Mesothelial cell of epicardium (in vitro differentiated cells): ENCODE measurements around the gene RANBP1. TPM values are rescaled to one million over a fixed set of nuclear protein-coding genes. Genes with fewer than 3 reads are reported as not detected.

Source experiments
- DNase-seq, 2 experiments: peaks; one replicate each; pipeline ENCODE4 v3.0.0; 2021; ENCODE audit warnings: low spot score in 2 of 2; ENCODE audit not compliant: unreplicated experiment in 2 of 2
- H3K27ac Mint-ChIP-seq: 2 replicates; pipeline ENCODE4 v1.8.0; 2021; ENCODE audit warnings: mixed read lengths
- H3K27me3 Mint-ChIP-seq: 2 replicates; pipeline ENCODE4 v1.8.0; 2021; ENCODE audit warnings: low read depth, mixed read lengths
- H3K36me3 Mint-ChIP-seq: 2 replicates; pipeline ENCODE4 v1.8.0; 2021; ENCODE audit warnings: mixed read lengths
- H3K4me1 Mint-ChIP-seq: 2 replicates; pipeline ENCODE4 v1.8.0; 2021; ENCODE audit warnings: mixed read lengths
- H3K4me3 Mint-ChIP-seq: 2 replicates; pipeline ENCODE4 v1.8.0; 2021; ENCODE audit warnings: mild to moderate bottlenecking, moderate library complexity, mixed read lengths
- H3K9me3 Mint-ChIP-seq: 2 replicates; pipeline ENCODE4 v1.8.0; 2021; ENCODE audit warnings: mixed read lengths
- total RNA-seq: library from RNA; stranded (reverse); gene quantifications from 3 replicates; pipeline ENCODE4 v1.2.1, GENCODE V29; 2021
- TF ChIP-seq, protein P1 (sequence below): fragments of 200-600 bp; sonication (generic); IDR thresholded peaks from one replicate; pipeline ENCODE4 v1.5.0; 2021; ENCODE audit warnings: antibody characterized with exemption; ENCODE audit not compliant: unreplicated experiment

The RANBP1 gene
- total RNA-seq, 1 donor from 2014 or later, result 154 TPM

DNA sequence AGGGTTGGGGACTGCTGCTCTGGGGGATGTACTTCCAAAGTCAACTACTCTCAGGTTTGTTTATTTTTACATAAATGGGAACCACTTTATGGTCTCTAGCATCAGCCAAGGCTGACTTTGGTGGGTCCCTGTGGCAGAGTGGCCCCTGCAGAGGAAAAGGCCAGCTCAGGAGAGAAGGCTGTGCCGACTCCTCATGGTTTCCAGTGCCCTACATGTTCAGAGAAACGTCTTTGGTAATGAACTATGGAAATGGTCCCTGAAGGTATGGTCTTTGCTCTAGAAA lies 12.7 kb downstream of the RANBP1 start:
- TF ChIP-seq, protein P1, sequence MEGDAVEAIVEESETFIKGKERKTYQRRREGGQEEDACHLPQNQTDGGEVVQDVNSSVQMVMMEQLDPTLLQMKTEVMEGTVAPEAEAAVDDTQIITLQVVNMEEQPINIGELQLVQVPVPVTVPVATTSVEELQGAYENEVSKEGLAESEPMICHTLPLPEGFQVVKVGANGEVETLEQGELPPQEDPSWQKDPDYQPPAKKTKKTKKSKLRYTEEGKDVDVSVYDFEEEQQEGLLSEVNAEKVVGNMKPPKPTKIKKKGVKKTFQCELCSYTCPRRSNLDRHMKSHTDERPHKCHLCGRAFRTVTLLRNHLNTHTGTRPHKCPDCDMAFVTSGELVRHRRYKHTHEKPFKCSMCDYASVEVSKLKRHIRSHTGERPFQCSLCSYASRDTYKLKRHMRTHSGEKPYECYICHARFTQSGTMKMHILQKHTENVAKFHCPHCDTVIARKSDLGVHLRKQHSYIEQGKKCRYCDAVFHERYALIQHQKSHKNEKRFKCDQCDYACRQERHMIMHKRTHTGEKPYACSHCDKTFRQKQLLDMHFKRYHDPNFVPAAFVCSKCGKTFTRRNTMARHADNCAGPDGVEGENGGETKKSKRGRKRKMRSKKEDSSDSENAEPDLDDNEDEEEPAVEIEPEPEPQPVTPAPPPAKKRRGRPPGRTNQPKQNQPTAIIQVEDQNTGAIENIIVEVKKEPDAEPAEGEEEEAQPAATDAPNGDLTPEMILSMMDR, result no peak
- DNase-seq, result no peak
- Mint-ChIP-seq H3K4me3 (no peak overlapping the region), H3K27ac (no peak overlapping the region), H3K9me3 (no peaks in the 10 kb centered on the region), H3K27me3 (no peaks in the 10 kb centered on the region), H3K4me1 (peaks cover 9% of the 10 kb centered on the region), H3K36me3 (peaks cover 8% of the 10 kb centered on the region)

DNA sequence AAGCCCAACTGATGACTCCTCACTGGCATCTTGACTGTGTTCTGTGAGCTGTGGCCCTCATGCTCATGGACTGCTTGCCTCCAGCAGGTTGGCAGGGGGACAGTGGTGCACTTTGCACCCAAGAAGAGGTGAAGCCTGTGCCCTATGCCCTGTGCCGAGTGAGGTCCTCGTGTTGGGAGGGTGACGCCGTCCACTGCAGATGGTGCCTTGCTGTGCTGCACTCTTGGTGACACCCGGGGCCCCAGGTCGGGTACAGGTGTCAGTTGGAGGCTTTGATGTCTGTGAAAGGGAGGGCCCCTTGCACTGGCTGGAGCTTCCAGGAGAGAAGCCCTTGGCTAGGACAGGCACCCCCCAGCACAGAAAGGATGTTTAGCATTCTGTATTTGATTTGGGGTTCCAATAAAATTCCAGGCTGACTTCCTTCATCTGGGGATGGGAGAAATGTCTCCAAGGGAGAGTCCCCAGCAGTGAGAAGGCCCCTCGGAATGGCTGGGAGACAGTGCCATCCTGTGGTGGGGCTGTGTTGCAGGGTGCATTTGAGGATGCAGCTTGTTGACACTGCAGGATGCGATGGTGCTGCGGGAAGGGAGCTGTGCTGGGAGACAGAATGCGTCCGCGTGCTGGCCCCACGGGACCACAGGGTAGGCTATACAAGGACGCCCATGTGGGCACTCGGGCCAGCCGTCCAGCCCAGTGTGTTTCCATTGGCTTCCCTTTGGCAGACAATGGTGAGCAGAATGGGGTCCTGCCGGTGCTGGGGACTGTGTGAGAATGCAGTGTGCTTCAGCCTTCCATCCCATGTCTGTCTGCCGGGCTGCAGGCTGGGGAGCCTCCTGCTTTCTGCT lies 13.2 kb downstream of the RANBP1 start:
- TF ChIP-seq, protein P1, result no peak
- DNase-seq, result no peak
- Mint-ChIP-seq H3K27ac (no peak overlapping the region), H3K9me3 (no peaks in the 10 kb centered on the region), H3K4me1 (peaks cover 11% of the 10 kb centered on the region), H3K36me3 (peaks cover 6% of the 10 kb centered on the region), H3K4me3 (peak overlapping the region; percentile 64), H3K27me3 (no peaks in the 10 kb centered on the region)

DNA sequence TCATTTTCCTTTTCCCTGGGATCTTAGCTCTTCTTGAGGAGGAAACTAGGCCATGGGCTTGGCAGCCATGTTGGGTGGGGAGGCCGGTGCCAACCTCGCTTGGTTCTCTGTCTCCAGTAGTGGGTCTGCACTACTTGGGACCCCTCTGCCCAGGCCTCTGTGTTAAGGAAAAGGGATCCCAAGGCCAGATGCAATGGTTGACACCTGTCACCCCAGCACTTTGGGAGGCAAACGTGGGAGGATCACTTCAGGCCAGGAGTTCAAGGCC lies 13.8 kb downstream of the RANBP1 start:
- Mint-ChIP-seq H3K4me3 (peak overlapping the region; percentile 64), H3K4me1 (peaks cover 11% of the 10 kb centered on the region)

DNA sequence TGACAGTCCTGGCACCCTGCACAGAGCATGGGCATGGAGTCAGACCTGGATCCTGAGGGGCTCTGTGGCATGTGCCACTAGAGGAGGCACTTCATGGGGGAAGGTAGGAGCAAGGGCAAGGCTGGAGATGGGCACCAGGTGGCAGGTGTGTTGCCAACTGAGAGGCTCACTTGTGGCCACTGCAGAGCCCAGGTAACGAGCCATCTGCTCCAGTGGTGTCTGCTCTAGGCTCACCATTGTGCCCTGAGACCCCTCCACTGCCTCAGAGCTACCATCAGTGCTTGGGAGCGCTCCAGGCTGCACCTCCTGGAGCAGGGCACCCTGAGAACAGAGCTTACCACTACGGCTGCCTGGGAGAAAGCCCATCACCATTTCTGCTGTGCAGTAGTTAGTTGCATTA lies 14.4 kb downstream of the RANBP1 start:
- no peaks in the 10 kb centered on the region for H3K27me3 Mint-ChIP-seq
- H3K9me3 Mint-ChIP-seq, result no peaks in the 10 kb centered on the region
- no peak overlapping the region for H3K27ac Mint-ChIP-seq
- TF ChIP-seq, protein P1, result no peak
- peaks cover 11% of the 10 kb centered on the region for H3K4me1 Mint-ChIP-seq
- H3K36me3 Mint-ChIP-seq, result peaks cover 6% of the 10 kb centered on the region
- DNase-seq, result no peak
- peak overlapping the region; percentile 64 for H3K4me3 Mint-ChIP-seq

More for the DNA sequence above, 13.8 kb downstream of the RANBP1 start:
- no peak for DNase-seq
- H3K36me3 Mint-ChIP-seq, result peaks cover 6% of the 10 kb centered on the region
- TF ChIP-seq, protein P1, result no peak
- H3K27ac Mint-ChIP-seq, result no peak overlapping the region
- no peaks in the 10 kb centered on the region for H3K27me3 Mint-ChIP-seq
- no peaks in the 10 kb centered on the region for H3K9me3 Mint-ChIP-seq

DNA sequence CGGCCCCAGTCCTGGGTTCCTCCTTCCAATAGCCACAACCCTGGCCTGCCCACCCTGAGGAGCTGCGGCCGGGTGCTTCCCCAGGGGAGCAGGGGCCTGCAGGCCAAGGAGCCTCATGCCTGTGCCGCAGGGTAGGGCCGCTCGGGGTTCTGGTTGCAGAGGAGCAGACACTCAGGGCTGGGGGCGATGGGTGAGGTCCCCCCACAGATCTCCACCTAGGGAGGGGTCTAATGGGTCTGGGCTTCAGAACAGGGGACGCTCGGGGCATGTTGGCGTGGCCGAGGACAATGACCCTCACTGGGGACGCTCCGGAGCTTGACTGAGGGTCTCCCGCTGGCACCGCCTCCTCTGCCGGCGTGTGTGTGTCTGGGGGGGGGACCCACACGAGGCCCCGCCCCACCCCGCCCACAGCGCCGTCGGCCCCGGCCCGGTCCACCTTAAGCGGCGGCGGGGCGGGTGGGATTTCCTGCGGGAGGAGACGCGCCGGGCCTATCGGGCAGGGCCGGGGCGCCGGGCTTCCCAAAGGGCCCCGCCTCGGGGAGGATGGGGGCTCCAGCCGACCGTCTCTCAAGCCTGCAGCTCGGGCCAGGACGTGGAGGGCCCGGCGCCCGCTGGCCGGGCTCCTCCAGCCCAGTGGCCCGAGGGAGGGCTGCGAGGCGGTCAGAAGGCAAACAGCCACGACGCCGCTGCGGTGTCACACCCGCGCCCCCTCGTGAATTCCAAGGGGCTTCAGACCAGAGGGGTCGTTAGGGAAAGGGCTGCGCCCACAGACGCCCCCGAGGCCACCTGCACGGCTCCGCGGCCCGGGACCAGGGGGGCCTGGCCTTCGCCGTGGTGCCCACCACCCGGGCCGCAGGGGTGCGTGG lies 15.1 kb downstream of the RANBP1 start:
- peak; percentile 55 to 75 for DNase-seq
- Mint-ChIP-seq H3K4me1 (peaks cover 11% of the 10 kb centered on the region), H3K27me3 (no peaks in the 10 kb centered on the region), H3K4me3 (peak overlapping the region; percentile 64), H3K9me3 (no peaks in the 10 kb centered on the region), H3K36me3 (peaks cover 6% of the 10 kb centered on the region), H3K27ac (no peak overlapping the region)
- TF ChIP-seq, protein P1, result no peak
